Measurements from ENCODE around the gene IL12RB1.
A peak's percentile ranks its signal among the peaks of the same experiment; 100 is the strongest.

IL12RB1 gene

GRCh38 chr19:18100710-18101109 lies 14.0 kb upstream of the IL12RB1 start:
- Histone ChIP-seq H3K4me1 (ENCODE audit: control insufficient read depth in 1 of 2, insufficient read depth in 2 of 2, low read length in 2 of 2) (peaks cover 13 to 21% of the 10 kb centered on the region in 2 donors), H3K9me3 (ENCODE audit: control insufficient read depth in 1 of 2, low read length in 2 of 2) (no peaks in the 10 kb centered on the region), H3K27ac (ENCODE audit: low read depth, low read length) (no peak overlapping the region), H3K9ac (ENCODE audit: low read depth in 1 of 2, low read length in 2 of 2) (no peak overlapping the region), H3K4me3 (ENCODE audit: low read depth in 1 of 2, low read length in 2 of 2) (no peak overlapping the region), H3K36me3 (ENCODE audit: control insufficient read depth in 1 of 2, insufficient read depth in 2 of 2, low read length in 2 of 2) (no peaks in the 10 kb centered on the region), H3K27me3 (ENCODE audit: control insufficient read depth in 1 of 2, insufficient read depth in 2 of 2, low read length in 2 of 2) (peaks cover 0 to 8% of the 10 kb centered on the region in 2 donors)

DNA sequence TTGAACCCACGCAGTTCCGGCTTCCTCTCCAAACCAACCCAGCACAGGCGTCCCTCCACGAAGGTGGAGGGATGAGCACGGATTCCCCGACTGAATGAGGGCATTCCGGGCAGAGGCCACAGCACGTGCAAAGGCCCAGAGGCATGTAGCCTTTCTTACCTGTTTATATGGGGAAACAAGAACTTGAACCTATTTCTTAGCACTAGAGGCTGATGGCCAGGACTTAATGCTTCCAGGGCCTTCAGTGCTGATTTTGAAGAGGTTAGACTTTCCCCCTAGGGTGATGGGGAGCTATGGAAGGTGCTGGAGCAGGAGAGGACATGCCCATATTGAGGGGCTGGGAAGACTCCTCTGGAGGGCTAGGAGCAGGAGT lies 12.9 kb upstream of the IL12RB1 start:
- Histone ChIP-seq H3K4me1 (ENCODE audit: control insufficient read depth in 1 of 2, insufficient read depth in 2 of 2, low read length in 2 of 2) (peaks cover 13 to 18% of the 10 kb centered on the region in 2 donors), H3K36me3 (ENCODE audit: control insufficient read depth in 1 of 2, insufficient read depth in 2 of 2, low read length in 2 of 2) (no peaks in the 10 kb centered on the region), H3K4me3 (ENCODE audit: low read depth in 1 of 2, low read length in 2 of 2) (peak overlapping the region; percentile 16 to 80), H3K27ac (ENCODE audit: low read depth, low read length) (no peak overlapping the region), H3K27me3 (ENCODE audit: control insufficient read depth in 1 of 2, insufficient read depth in 2 of 2, low read length in 2 of 2) (peaks cover 0 to 8% of the 10 kb centered on the region in 2 donors), H3K9me3 (ENCODE audit: control insufficient read depth in 1 of 2, low read length in 2 of 2) (no peaks in the 10 kb centered on the region), H3K9ac (ENCODE audit: low read depth in 1 of 2, low read length in 2 of 2) (no peak overlapping the region)

DNA sequence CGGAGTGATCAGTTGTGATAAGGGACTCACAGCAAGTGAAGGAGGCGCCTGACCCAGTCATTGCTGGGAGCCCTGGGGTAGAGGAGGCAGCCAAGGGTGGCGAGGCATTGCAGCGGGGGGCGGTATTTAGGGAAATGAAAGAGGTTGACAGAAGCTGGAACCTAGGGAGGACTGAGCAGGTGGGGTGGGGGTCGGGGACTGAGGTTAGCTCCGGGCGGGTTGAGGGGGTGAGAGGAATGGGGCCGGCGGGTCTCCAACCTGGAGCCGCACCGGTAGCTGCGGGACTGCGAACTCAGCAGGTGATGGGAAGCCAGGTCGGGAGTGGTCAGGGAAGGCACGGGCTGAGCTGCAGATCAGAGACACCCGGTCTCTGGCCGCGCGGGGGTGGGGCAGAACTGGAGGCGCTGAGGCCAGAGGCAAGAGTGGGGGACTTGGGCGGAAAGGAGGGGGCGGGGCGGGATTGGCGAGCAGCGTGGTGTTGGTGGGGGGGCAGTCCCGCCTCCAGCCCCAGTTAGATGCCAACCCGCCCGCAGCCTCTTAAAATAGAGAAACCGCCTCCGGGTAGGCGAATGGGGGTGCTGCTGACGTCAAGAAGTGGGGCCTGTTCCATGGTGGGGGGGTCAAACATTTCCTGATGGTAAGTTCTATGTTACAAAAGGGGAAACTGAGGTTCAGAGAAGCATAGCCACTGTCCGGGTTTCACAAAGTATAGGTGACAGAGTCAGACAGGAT lies 12.3 kb upstream of the IL12RB1 start:
- H3K4me3 ChIP-seq (ENCODE audit: low read depth in 1 of 2, low read length in 2 of 2) = peak overlapping the region; percentile 69 to 80
- no peaks in the 10 kb centered on the region for H3K9me3 ChIP-seq (ENCODE audit: control insufficient read depth in 1 of 2, low read length in 2 of 2)
- H3K36me3 ChIP-seq (ENCODE audit: control insufficient read depth in 1 of 2, insufficient read depth in 2 of 2, low read length in 2 of 2) = no peaks in the 10 kb centered on the region
- H3K27ac ChIP-seq (ENCODE audit: low read depth, low read length) = no peak overlapping the region
- peak overlapping the region in 1 of 2 donors; percentile 25 for H3K9ac ChIP-seq (ENCODE audit: low read depth in 1 of 2, low read length in 2 of 2)
- peaks cover 0 to 8% of the 10 kb centered on the region in 2 donors for H3K27me3 ChIP-seq (ENCODE audit: control insufficient read depth in 1 of 2, insufficient read depth in 2 of 2, low read length in 2 of 2)
- H3K4me1 ChIP-seq (ENCODE audit: control insufficient read depth in 1 of 2, insufficient read depth in 2 of 2, low read length in 2 of 2) = peaks cover 13 to 15% of the 10 kb centered on the region in 2 donors

- Histone ChIP-seq H3K27me3 (ENCODE audit: control insufficient read depth in 1 of 2, insufficient read depth in 2 of 2, low read length in 2 of 2) (peaks cover 0 to 8% of the 10 kb centered on the region in 2 donors), H3K4me1 (ENCODE audit: control insufficient read depth in 1 of 2, insufficient read depth in 2 of 2, low read length in 2 of 2) (peaks cover 13 to 15% of the 10 kb centered on the region in 2 donors), H3K9me3 (ENCODE audit: control insufficient read depth in 1 of 2, low read length in 2 of 2) (no peaks in the 10 kb centered on the region), H3K36me3 (ENCODE audit: control insufficient read depth in 1 of 2, insufficient read depth in 2 of 2, low read length in 2 of 2) (no peaks in the 10 kb centered on the region), H3K9ac (ENCODE audit: low read depth in 1 of 2, low read length in 2 of 2) (peak overlapping the region; percentile 69 to 78), H3K27ac (ENCODE audit: low read depth, low read length) (no peak overlapping the region), H3K4me3 (ENCODE audit: low read depth in 1 of 2, low read length in 2 of 2) (peak overlapping the region; percentile 69 to 80)
Observed at GRCh38 chr19:18097993-18098890, 11.5 kb upstream of the IL12RB1 start.

GRCh38 chr19:18097217-18097992 lies 10.7 kb upstream of the IL12RB1 start, which contains the start of gene MAST3:
TSS of gene MAST3 (plus strand) at chr19:18097778. CDS start at chr19:18097793, 15 bp downstream.
- H3K4me1 ChIP-seq (ENCODE audit: control insufficient read depth in 1 of 2, insufficient read depth in 2 of 2, low read length in 2 of 2) = peaks cover 13 to 15% of the 10 kb centered on the region in 2 donors
- H3K4me3 ChIP-seq (ENCODE audit: low read depth in 1 of 2, low read length in 2 of 2) = peak within 1 kb of the TSS; percentile 69 to 80
- no peak within 1 kb of the TSS for H3K27ac ChIP-seq (ENCODE audit: low read depth, low read length)
- no peaks in the 10 kb centered on the region for H3K36me3 ChIP-seq (ENCODE audit: control insufficient read depth in 1 of 2, insufficient read depth in 2 of 2, low read length in 2 of 2)
- H3K9ac ChIP-seq (ENCODE audit: low read depth in 1 of 2, low read length in 2 of 2) = peak within 1 kb of the TSS; percentile 69 to 78
- H3K9me3 ChIP-seq (ENCODE audit: control insufficient read depth in 1 of 2, low read length in 2 of 2) = no peaks in the 10 kb centered on the region
- peaks cover 0 to 8% of the 10 kb centered on the region in 2 donors for H3K27me3 ChIP-seq (ENCODE audit: control insufficient read depth in 1 of 2, insufficient read depth in 2 of 2, low read length in 2 of 2)

GRCh38 chr19:18096258-18096657 lies 9.5 kb upstream of the IL12RB1 start:
- no peaks in the 10 kb centered on the region for H3K9me3 ChIP-seq (ENCODE audit: control insufficient read depth in 1 of 2, low read length in 2 of 2)
- no peaks in the 10 kb centered on the region for H3K36me3 ChIP-seq (ENCODE audit: control insufficient read depth in 1 of 2, insufficient read depth in 2 of 2, low read length in 2 of 2)
- no peak overlapping the region for H3K27ac ChIP-seq (ENCODE audit: low read depth, low read length)
- H3K4me1 ChIP-seq (ENCODE audit: control insufficient read depth in 1 of 2, insufficient read depth in 2 of 2, low read length in 2 of 2) = peaks cover 13 to 15% of the 10 kb centered on the region in 2 donors
- peaks cover 0 to 8% of the 10 kb centered on the region in 2 donors for H3K27me3 ChIP-seq (ENCODE audit: control insufficient read depth in 1 of 2, insufficient read depth in 2 of 2, low read length in 2 of 2)
- no peak overlapping the region for H3K4me3 ChIP-seq (ENCODE audit: low read depth in 1 of 2, low read length in 2 of 2)
- H3K9ac ChIP-seq (ENCODE audit: low read depth in 1 of 2, low read length in 2 of 2) = no peak overlapping the region

DNA sequence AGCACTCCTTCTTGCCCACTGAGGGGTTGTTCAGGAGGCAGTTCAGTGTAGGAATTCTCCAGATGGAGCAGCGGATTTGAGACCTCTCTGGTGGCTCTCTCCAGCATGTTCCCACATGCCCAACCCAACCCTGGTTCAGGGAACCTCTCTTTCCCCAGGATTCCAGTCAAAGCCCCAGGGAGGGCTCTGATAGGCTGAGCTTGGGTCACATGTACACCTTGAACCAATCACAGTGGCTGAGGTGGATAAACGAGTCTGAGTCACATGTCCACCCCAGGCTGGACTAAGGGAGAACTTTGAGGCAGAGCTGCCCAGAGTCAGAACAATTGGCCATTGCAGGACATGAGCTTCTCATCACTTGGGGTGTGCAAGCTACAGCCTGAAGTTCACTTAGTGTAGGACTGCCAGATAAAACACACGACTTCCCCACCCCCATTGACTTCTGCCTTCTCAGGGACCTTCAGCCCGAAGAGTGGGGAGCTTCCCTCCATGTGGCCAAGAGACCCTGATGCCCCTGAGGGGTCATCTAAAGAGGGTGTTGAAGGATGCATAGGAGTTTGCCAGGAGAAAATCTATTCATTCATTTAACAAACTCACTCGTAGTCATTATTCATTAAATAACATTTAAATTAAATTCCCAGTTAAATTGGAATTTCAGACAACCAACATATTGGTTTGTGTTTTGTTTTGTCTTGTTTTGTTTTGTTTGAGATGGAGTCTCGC lies 6.9 kb upstream of the IL12RB1 start:
- H3K9me3 ChIP-seq (ENCODE audit: control insufficient read depth in 1 of 2, low read length in 2 of 2) = no peaks in the 10 kb centered on the region
- no peak overlapping the region for H3K4me3 ChIP-seq (ENCODE audit: low read depth in 1 of 2, low read length in 2 of 2)
- no peak overlapping the region for H3K9ac ChIP-seq (ENCODE audit: low read depth in 1 of 2, low read length in 2 of 2)
- H3K4me1 ChIP-seq (ENCODE audit: control insufficient read depth in 1 of 2, insufficient read depth in 2 of 2, low read length in 2 of 2) = peaks cover 8 to 19% of the 10 kb centered on the region in 2 donors
- no peaks in the 10 kb centered on the region for H3K36me3 ChIP-seq (ENCODE audit: control insufficient read depth in 1 of 2, insufficient read depth in 2 of 2, low read length in 2 of 2)
- no peaks in the 10 kb centered on the region for H3K27me3 ChIP-seq (ENCODE audit: control insufficient read depth in 1 of 2, insufficient read depth in 2 of 2, low read length in 2 of 2)
- H3K27ac ChIP-seq (ENCODE audit: low read depth, low read length) = no peak overlapping the region

- Histone ChIP-seq H3K9ac (ENCODE audit: low read depth in 1 of 2, low read length in 2 of 2) (peak overlapping the region; percentile 15 to 48), H3K36me3 (ENCODE audit: control insufficient read depth in 1 of 2, insufficient read depth in 2 of 2, low read length in 2 of 2) (no peaks in the 10 kb centered on the region), H3K27me3 (ENCODE audit: control insufficient read depth in 1 of 2, insufficient read depth in 2 of 2, low read length in 2 of 2) (no peaks in the 10 kb centered on the region), H3K4me3 (ENCODE audit: low read depth in 1 of 2, low read length in 2 of 2) (no peak overlapping the region), H3K4me1 (ENCODE audit: control insufficient read depth in 1 of 2, insufficient read depth in 2 of 2, low read length in 2 of 2) (peaks cover 4 to 10% of the 10 kb centered on the region in 2 donors), H3K9me3 (ENCODE audit: control insufficient read depth in 1 of 2, low read length in 2 of 2) (no peaks in the 10 kb centered on the region), H3K27ac (ENCODE audit: low read depth, low read length) (peak overlapping the region; percentile 20)
Observed at GRCh38 chr19:18091217-18091608, 4.5 kb upstream of the IL12RB1 start.

- Histone ChIP-seq H3K9ac (ENCODE audit: low read depth in 1 of 2, low read length in 2 of 2) (peak overlapping the region; percentile 15 to 48), H3K27ac (ENCODE audit: low read depth, low read length) (peak overlapping the region; percentile 20), H3K9me3 (ENCODE audit: control insufficient read depth in 1 of 2, low read length in 2 of 2) (no peaks in the 10 kb centered on the region), H3K27me3 (ENCODE audit: control insufficient read depth in 1 of 2, insufficient read depth in 2 of 2, low read length in 2 of 2) (no peaks in the 10 kb centered on the region), H3K36me3 (ENCODE audit: control insufficient read depth in 1 of 2, insufficient read depth in 2 of 2, low read length in 2 of 2) (no peaks in the 10 kb centered on the region), H3K4me1 (ENCODE audit: control insufficient read depth in 1 of 2, insufficient read depth in 2 of 2, low read length in 2 of 2) (peaks cover 4 to 10% of the 10 kb centered on the region in 2 donors), H3K4me3 (ENCODE audit: low read depth in 1 of 2, low read length in 2 of 2) (no peak overlapping the region)
Observed at GRCh38 chr19:18090545-18091216, 3.9 kb upstream of the IL12RB1 start.
